Adrenal gland (tissue), 12 donors: ENCODE data around the gene PNP. TPM values are rescaled to one million over a fixed set of nuclear protein-coding genes. Genes with fewer than 3 reads are reported as not detected.

ENCODE experiments used
- DNase-seq, 7 donors: peaks; one replicate each; pipeline ENCODE4 v3.0.0-alpha.2; 2019 to 2020
- H3K27ac ChIP-seq, 5 donors: fragments of 200-600 bp; sonication (generic) in 4 of 5; 1 replicate in 3 of 5; 2 replicates in 2 of 5; pipeline versions ENCODE4 v1.5.1 to v1.8.0; 2016 to 2020; ENCODE audit warnings: mild to moderate bottlenecking in 1 of 5
- H3K27me3 ChIP-seq: fragments of 200-600 bp; 2 replicates; pipeline ENCODE4 v1.8.0; 2021
- H3K36me3 ChIP-seq, 2 donors: fragments of 200-600 bp; replicated peaks in 1 of 2; 1 replicate in 1 of 2; 2 replicates in 1 of 2; pipeline versions ENCODE4 v1.5.1 to v1.8.0; 2018 to 2022
- H3K4me1 ChIP-seq, 2 donors: fragments of 200-600 bp; replicated peaks in 1 of 2; 1 replicate in 1 of 2; 2 replicates in 1 of 2; pipeline versions ENCODE4 v1.5.1 to v1.8.0; 2018 to 2021
- H3K4me3 ChIP-seq, 4 donors: fragments of 200-600 bp; sonication (generic) in 3 of 4; one replicate each; pipeline ENCODE4 v1.5.1; 2016 to 2018
- H3K9me3 ChIP-seq, 3 donors: fragments of 200-600 bp; sonication (generic) in 1 of 3; replicated peaks in 1 of 3; 1 replicate in 2 of 3; 2 replicates in 1 of 3; pipeline versions ENCODE4 v1.5.1 to v1.8.0; 2016 to 2021
- POLR2A ChIP-seq, 2 donors: fragments of 450-650 bp; IDR thresholded peaks; one replicate each; pipeline ENCODE4 v1.6.1; 2017; ENCODE audit warnings: antibody characterized with exemption in 2 of 2, mild to moderate bottlenecking in 2 of 2, moderate library complexity in 1 of 2
- WGBS, 4 donors: extraction: QIAGEN DNeasy Blood & Tissue Kit in 2 of 4; methylation state at CpG; one replicate each; pipeline versions ENCODE4 v1.1.5 to v1.1.7; 2013 to 2017; 5-methylcytosine and 5-hydroxymethylcytosine counted together
- intact Hi-C, 2 donors: fragments of 100-400 bp; cut with DNase I; formaldehyde crosslinking; loops; one replicate each; pipeline versions ENCODE4 v1.14.1 to v1.15.0; 2022 to 2023
- polyA plus RNA-seq, 3 donors: library from polyadenylated mRNA; stranded (reverse); fragments of 200-250 nt in 2 of 3; fragments of 350-450 nt in 1 of 3; fragmentation: Illumina TruSeq in 1 of 3; extraction: RNeasy Lipid Tissue Mini Kit (QIAGEN cat#74804) in 1 of 3; gene quantifications; one replicate each; pipeline ENCODE4 v1.2.3, GENCODE V29; 2013 to 2014
- total RNA-seq, 9 donors: library from RNA; depleted of rRNA in 4 of 9; stranded (reverse); fragments of >200 nt in 4 of 9; fragments of 120-200 nt in 1 of 9; fragmentation: NEBNext Ultra II Directional in 1 of 9; extraction: Animal tissue kit (Norgen Biotek cat#: 25700) in 1 of 9; gene quantifications; one replicate each; pipeline versions ENCODE4 v1.1.0 to v1.2.4, GENCODE V29; 2013 to 2023
- TF ChIP-seq, protein P1 (sequence below), 6 experiments: fragments of 450-650 bp in 4 of 6; fragments of 200-600 bp in 2 of 6; sonication (generic) in 1 of 6; IDR thresholded peaks; 1 replicate in 5 of 6; 2 replicates in 1 of 6; pipeline versions ENCODE4 v1.5.1 to v1.8.0; 2016 to 2021; ENCODE audit warnings: antibody characterized with exemption in 6 of 6, mild to moderate bottlenecking in 2 of 6, moderate library complexity in 1 of 6
- donor health status: healthy with polysubstance abuse.
- donor health status: Bipolar disorder and iron deficiency.
- donor health status: DM: yes; HTN: yes; CAD: no.
- donor health status: DM: no; HTN: no; CAD: no.
- donor health status: DM: no; HTN: no; CAD: no.
- donor health status: DM: yes; HTN: yes; CAD: no.

PNP gene
- total and polyA plus RNA-seq, 12 donors = 5.4 to 101 (median 17.9) TPM

DNA sequence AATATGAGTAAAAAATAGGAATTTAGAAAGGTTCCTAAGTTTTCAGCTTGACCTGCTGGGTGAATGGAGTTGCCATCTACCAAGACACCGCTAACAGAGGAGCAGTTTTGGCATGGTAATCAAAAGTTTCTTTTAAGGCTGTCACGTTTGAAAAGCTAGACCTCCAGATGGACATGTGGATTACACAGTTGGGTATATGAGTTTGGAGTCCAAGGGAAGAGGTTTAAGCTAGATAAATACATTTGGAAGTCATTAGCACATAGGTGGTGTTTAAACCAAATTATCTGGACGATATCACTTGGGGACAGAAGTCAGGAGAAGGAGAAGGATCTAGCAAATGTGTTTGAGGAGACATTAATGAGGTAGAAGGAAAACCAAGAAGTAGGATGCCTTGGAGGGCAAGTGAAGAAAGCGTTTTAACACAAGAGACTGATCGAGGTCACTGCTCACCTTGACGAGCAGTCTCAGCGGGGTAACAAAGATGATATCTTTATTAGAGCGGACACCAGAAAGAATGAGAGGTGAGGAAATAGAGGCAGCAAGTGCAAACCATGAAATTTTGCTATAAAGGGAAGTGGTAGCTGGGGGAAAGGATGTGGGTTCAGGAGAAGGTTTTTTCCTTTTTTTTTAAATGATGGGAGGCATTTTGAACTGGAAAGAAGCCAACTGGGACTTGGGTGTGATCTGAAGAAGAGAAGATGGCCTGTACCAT lies 17.6 kb downstream of the PNP start:
- Histone ChIP-seq H3K27me3 (no peaks in the 10 kb centered on the region), H3K27ac (no peak overlapping the region), H3K9me3 (no peaks in the 10 kb centered on the region), H3K4me1 (no peaks in the 10 kb centered on the region), H3K4me3 (no peak overlapping the region), H3K36me3 (no peaks in the 10 kb centered on the region)
- TF ChIP-seq POLR2A (IDR thresholded peaks at IDR 0.05) = no peak
- TF ChIP-seq, protein P1, sequence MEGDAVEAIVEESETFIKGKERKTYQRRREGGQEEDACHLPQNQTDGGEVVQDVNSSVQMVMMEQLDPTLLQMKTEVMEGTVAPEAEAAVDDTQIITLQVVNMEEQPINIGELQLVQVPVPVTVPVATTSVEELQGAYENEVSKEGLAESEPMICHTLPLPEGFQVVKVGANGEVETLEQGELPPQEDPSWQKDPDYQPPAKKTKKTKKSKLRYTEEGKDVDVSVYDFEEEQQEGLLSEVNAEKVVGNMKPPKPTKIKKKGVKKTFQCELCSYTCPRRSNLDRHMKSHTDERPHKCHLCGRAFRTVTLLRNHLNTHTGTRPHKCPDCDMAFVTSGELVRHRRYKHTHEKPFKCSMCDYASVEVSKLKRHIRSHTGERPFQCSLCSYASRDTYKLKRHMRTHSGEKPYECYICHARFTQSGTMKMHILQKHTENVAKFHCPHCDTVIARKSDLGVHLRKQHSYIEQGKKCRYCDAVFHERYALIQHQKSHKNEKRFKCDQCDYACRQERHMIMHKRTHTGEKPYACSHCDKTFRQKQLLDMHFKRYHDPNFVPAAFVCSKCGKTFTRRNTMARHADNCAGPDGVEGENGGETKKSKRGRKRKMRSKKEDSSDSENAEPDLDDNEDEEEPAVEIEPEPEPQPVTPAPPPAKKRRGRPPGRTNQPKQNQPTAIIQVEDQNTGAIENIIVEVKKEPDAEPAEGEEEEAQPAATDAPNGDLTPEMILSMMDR (IDR thresholded peaks at IDR 0.05) = no peak
- intact Hi-C loops = no loop called here
- WGBS, 4 donors = 65 to 76% (median 68%) methylated on average over 8 of the region's 8 CpGs
- no peak for DNase-seq

DNA sequence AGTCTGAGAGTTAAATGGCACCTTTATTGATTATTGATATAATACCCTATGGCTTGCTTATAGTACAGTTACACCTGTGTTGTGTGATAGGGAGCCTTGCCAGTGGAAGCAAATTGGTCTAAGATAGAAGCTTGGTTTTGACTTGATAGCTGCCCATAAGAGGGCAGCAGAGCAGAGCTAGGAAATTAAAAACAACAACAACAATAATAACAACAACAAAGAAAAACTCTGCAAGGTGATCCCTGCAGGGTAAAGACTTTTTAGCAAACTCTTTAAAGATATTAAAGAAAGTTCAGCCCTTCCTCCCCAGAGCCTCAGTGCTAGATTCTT lies 18.2 kb downstream of the PNP start:
- H3K27me3 ChIP-seq = no peaks in the 10 kb centered on the region
- TF ChIP-seq, protein P1 (IDR thresholded peaks at IDR 0.05) = no peak
- no peak for TF ChIP-seq POLR2A (IDR thresholded peaks at IDR 0.05)
- H3K27ac ChIP-seq = no peak overlapping the region
- H3K4me1 ChIP-seq = no peaks in the 10 kb centered on the region
- H3K36me3 ChIP-seq = no peaks in the 10 kb centered on the region
- H3K9me3 ChIP-seq = no peaks in the 10 kb centered on the region
- intact Hi-C loops = no loop called here
- no peak for DNase-seq
- H3K4me3 ChIP-seq = no peak overlapping the region

DNA sequence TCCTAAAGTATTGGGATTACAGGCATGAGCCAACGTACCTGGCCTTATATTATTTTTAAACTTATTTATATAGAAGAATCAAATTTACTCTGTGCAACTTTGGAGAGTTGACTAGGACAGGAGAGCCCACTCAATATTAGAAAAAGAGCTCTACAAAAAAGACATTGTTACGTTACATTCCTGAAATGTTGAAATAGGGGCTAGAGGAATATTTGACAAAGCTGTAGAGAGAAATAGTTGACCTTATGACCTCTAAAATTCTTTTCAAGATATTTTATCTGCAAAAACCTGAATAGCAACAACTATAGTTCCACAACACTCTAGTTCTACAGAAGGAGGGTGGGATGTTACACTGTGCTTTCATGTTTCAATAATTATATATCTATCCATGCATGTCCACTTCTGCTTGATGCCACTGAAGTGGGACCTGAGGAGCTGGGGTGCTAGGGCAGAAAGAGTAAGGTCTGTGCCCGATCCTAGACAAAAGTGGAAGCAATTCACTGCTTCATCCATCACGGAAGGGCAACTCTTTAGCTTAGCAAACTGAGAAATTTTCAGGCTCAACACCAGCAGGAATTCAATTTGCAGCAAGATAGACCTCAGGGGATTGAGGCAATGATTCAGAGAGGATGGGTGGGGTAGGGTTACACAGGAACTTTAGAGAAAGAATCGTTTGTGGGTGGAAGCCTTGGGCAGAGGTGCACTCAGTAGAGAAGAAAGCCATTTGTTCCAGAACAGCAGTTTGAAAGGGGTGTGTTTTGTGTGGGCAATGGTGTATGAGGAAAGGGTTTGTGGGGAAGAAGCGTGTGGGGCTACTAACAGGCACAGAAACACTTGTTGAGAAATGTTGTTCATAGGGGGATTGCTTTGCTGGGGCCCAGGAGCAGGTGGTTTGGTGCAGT lies 20.1 kb downstream of the PNP start:
- Histone ChIP-seq H3K36me3 (no peaks in the 10 kb centered on the region), H3K27me3 (no peaks in the 10 kb centered on the region), H3K4me3 (no peak overlapping the region), H3K4me1 (no peaks in the 10 kb centered on the region), H3K9me3 (no peaks in the 10 kb centered on the region), H3K27ac (no peak overlapping the region)
- 47 to 57% (median 53%) methylated on average over 6 of the region's 6 CpGs for WGBS, 4 donors
- TF ChIP-seq, protein P1 (IDR thresholded peaks at IDR 0.05) = no peak
- TF ChIP-seq POLR2A (IDR thresholded peaks at IDR 0.05) = no peak
- intact Hi-C loops = no loop called here
- no peak for DNase-seq

DNA sequence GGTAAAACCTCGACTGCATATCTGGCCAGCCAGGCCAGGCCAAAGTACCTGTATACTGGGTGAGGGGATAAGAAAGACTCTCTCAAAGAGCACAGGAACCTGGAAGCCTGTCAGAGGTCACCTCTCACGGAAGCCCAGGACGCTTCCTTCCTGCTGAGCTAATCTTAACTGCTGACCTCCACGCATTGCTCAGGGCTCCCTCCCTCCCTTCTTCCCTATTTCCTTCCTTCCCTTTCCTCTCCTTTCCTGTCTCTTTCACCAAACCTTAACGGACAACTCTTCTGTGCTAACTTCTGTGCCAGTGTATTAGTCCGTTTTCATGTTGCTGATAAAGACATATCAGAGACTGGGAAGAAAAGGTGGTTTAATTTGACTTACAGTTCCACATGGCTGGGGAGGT lies 21.4 kb downstream of the PNP start:
- no peak for TF ChIP-seq POLR2A (IDR thresholded peaks at IDR 0.05)
- TF ChIP-seq, protein P1 (IDR thresholded peaks at IDR 0.05) = no peak
- no peaks in the 10 kb centered on the region for H3K36me3 ChIP-seq
- no peaks in the 10 kb centered on the region for H3K27me3 ChIP-seq
- no peak overlapping the region for H3K4me3 ChIP-seq
- intact Hi-C loops = no loop called here
- no peaks in the 10 kb centered on the region for H3K9me3 ChIP-seq
- H3K4me1 ChIP-seq = no peaks in the 10 kb centered on the region
- 35 to 42% (median 38%) methylated on average over 6 of the region's 6 CpGs for WGBS, 4 donors
- no peak for DNase-seq
- no peak overlapping the region for H3K27ac ChIP-seq
